ENCODE data around the gene IFNK. TPM values are rescaled to one million over a fixed set of nuclear protein-coding genes. Genes with fewer than 3 reads are reported as not detected.

IFNK gene
- total and polyA plus RNA-seq, 2 experiments from 2014 or later, result not detected

DNA sequence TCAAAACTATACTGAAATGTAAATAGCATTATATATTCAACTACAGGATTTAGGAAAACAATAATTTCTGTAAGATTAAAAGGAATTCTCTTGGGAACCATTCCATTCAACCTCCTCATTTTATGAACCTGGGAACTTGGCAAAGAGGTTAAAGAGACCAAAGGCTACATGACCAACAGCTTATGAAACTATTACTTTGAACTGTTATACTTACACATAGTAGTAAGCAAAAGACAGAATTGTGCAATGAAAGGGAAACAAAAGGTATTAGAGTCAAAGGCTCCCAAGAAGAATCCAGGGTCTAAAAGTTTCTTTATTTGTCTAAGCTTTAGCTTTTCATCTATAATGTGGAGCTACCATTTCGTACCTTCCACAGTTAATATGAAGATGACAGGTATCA is 42.0 kb downstream of the IFNK start:
- no peak overlapping the region for H3K4me2 ChIP-seq
- ATAC-seq, result no peak
- Mint-ChIP-seq H3K27me3 (ENCODE audit: insufficient read depth, low read depth, poor library complexity) (no peaks in the 10 kb centered on the region), H3K36me3 (ENCODE audit: low read depth) (peaks cover 14% of the 10 kb centered on the region; the same call in 2 of the 3 replicates), H3K9me3 (no peaks in the 10 kb centered on the region), H3K27ac (no peak overlapping the region), H3K4me1 (no peaks in the 10 kb centered on the region), H3K4me3 (no peak overlapping the region)
- no peaks in the 10 kb centered on the region for H3K4me1 ChIP-seq (ENCODE audit: insufficient read depth)
- H3K36me3 ChIP-seq (ENCODE audit: insufficient read depth), result no peaks in the 10 kb centered on the region
- TF ChIP-seq CREB1 (CRISPR knock-in tag; IDR thresholded peaks at IDR 0.05; ENCODE audit: low read depth), result no peak
- no peak for TF ChIP-seq NANOG (IDR thresholded peaks at IDR 0.05; ENCODE audit: borderline replicate concordance)
- no peak for TF ChIP-seq EZH2 (IDR thresholded peaks at IDR 0.05; ENCODE audit: low read depth, unreplicated experiment)
- TF ChIP-seq, protein P1, sequence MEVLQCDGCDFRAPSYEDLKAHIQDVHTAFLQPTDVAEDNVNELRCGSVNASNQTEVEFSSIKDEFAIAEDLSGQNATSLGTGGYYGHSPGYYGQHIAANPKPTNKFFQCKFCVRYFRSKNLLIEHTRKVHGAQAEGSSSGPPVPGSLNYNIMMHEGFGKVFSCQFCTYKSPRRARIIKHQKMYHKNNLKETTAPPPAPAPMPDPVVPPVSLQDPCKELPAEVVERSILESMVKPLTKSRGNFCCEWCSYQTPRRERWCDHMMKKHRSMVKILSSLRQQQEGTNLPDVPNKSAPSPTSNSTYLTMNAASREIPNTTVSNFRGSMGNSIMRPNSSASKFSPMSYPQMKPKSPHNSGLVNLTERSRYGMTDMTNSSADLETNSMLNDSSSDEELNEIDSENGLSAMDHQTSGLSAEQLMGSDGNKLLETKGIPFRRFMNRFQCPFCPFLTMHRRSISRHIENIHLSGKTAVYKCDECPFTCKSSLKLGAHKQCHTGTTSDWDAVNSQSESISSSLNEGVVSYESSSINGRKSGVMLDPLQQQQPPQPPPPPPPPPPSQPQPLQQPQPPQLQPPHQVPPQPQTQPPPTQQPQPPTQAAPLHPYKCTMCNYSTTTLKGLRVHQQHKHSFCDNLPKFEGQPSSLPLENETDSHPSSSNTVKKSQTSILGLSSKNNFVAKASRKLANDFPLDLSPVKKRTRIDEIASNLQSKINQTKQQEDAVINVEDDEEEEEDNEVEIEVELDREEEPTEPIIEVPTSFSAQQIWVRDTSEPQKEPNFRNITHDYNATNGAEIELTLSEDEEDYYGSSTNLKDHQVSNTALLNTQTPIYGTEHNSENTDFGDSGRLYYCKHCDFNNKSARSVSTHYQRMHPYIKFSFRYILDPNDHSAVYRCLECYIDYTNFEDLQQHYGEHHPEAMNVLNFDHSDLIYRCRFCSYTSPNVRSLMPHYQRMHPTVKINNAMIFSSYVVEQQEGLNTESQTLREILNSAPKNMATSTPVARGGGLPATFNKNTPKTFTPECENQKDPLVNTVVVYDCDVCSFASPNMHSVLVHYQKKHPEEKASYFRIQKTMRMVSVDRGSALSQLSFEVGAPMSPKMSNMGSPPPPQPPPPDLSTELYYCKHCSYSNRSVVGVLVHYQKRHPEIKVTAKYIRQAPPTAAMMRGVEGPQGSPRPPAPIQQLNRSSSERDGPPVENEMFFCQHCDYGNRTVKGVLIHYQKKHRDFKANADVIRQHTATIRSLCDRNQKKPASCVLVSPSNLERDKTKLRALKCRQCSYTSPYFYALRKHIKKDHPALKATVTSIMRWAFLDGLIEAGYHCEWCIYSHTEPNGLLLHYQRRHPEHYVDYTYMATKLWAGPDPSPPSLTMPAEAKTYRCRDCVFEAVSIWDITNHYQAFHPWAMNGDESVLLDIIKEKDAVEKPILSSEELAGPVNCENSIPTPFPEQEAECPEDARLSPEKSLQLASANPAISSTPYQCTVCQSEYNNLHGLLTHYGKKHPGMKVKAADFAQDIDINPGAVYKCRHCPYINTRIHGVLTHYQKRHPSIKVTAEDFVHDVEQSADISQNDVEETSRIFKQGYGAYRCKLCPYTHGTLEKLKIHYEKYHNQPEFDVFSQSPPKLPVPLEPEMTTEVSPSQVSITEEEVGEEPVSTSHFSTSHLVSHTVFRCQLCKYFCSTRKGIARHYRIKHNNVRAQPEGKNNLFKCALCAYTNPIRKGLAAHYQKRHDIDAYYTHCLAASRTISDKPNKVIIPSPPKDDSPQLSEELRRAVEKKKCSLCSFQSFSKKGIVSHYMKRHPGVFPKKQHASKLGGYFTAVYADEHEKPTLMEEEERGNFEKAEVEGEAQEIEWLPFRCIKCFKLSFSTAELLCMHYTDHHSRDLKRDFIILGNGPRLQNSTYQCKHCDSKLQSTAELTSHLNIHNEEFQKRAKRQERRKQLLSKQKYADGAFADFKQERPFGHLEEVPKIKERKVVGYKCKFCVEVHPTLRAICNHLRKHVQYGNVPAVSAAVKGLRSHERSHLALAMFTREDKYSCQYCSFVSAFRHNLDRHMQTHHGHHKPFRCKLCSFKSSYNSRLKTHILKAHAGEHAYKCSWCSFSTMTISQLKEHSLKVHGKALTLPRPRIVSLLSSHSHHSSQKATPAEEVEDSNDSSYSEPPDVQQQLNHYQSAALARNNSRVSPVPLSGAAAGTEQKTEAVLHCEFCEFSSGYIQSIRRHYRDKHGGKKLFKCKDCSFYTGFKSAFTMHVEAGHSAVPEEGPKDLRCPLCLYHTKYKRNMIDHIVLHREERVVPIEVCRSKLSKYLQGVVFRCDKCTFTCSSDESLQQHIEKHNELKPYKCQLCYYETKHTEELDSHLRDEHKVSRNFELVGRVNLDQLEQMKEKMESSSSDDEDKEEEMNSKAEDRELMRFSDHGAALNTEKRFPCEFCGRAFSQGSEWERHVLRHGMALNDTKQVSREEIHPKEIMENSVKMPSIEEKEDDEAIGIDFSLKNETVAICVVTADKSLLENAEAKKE (CRISPR knock-in tag; IDR thresholded peaks at IDR 0.05), result no peak
- TF ChIP-seq, protein P2, sequence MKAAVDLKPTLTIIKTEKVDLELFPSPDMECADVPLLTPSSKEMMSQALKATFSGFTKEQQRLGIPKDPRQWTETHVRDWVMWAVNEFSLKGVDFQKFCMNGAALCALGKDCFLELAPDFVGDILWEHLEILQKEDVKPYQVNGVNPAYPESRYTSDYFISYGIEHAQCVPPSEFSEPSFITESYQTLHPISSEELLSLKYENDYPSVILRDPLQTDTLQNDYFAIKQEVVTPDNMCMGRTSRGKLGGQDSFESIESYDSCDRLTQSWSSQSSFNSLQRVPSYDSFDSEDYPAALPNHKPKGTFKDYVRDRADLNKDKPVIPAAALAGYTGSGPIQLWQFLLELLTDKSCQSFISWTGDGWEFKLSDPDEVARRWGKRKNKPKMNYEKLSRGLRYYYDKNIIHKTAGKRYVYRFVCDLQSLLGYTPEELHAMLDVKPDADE (IDR thresholded peaks at IDR 0.05), result no peak
- no peak for TF ChIP-seq JUNB (IDR thresholded peaks at IDR 0.05; ENCODE audit: unreplicated experiment)
- TF ChIP-seq ZNF114 (CRISPR knock-in tag; IDR thresholded peaks at IDR 0.05), result no peak
- no peak for TF ChIP-seq POLR2AphosphoS5 (IDR thresholded peaks at IDR 0.05; ENCODE audit: low read depth)
- no peak for TF ChIP-seq ZNF331 (CRISPR knock-in tag; IDR thresholded peaks at IDR 0.05; ENCODE audit: low read depth)
- peaks cover 3% of the 10 kb centered on the region; the same call in 1 of the 2 replicates for H4K20me1 ChIP-seq (replicated peaks; ENCODE audit: insufficient read depth)
- no peak overlapping the region for H3K4me3 ChIP-seq
- H3K9me2 ChIP-seq (ENCODE audit: insufficient read depth), result no peaks in the 10 kb centered on the region
- no peaks in the 10 kb centered on the region for H3F3A ChIP-seq (replicated peaks; ENCODE audit: low read depth)
- no peaks in the 10 kb centered on the region for H3K27me3 ChIP-seq (ENCODE audit: insufficient read depth)
- H2AFZ ChIP-seq, result no peak overlapping the region
- DNase-seq (ENCODE audit: low spot score), result no peak
- peaks cover 39% of the 10 kb centered on the region for H3K79me2 ChIP-seq (replicated peaks; ENCODE audit: insufficient read depth)
- H3K27ac ChIP-seq (ENCODE audit: low read depth), result no peak overlapping the region
